HL-60 (cell line): ENCODE data around the gene PTGES.

Experiments
- CTCF ChIP-seq: IDR thresholded peaks from one replicate; pipeline ENCODE4 v1.5.1; 2011; ENCODE audit warnings: low read length, control low read depth, inconsistent platforms; ENCODE audit not compliant: insufficient read depth
- GABPA ChIP-seq: IDR thresholded peaks from 2 replicates; pipeline ENCODE4 v1.6.1; 2012; ENCODE audit warnings: low read depth
- POLR2AphosphoS5 ChIP-seq: IDR thresholded peaks from 2 replicates; pipeline ENCODE4 v1.6.1; 2012; ENCODE audit warnings: low read depth
- REST ChIP-seq: IDR thresholded peaks from 2 replicates; pipeline ENCODE4 v1.6.1; 2012; ENCODE audit warnings: low read depth; ENCODE audit not compliant: insufficient replicate concordance

GRCh38 chr9:129761293-129761900 is 8.6 kb upstream of the PTGES start:
- TF ChIP-seq REST (no peak), CTCF (no peak), GABPA (no peak), POLR2AphosphoS5 (no peak)
